Measurements from ENCODE around the gene SH3BP2.

SH3BP2 gene

GRCh38 chr4:2819244-2820215 is 26.6 kb downstream of the SH3BP2 start:
- DNase-seq (ENCODE audit: low spot score) = no peak

GRCh38 chr4:2820216-2820982 is 27.5 kb downstream of the SH3BP2 start:
- DNase-seq (ENCODE audit: low spot score) = no peak

- no peak for DNase-seq (ENCODE audit: low spot score)
These were observed 29.8 kb downstream of the SH3BP2 start for GRCh38 chr4:2822461-2823300.

DNA sequence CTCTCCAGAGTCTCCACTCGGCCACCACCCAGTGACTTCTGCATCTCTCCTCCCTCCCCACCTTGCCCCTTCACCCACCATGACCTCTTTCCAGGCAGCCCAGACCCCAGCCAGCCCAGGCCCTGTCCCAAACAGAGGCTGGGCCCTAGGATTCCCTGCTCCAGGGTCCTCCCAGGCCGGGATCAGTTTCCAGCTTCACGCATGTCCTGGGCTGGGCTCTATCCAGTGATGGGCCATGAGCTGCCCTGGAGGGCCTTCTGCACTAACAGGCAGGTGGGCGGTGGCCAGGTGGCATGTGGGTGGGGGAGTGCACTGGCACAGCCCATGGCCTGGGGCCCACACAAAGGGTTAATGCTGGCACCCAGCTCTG is 30.4 kb downstream of the SH3BP2 start:
- DNase-seq (ENCODE audit: low spot score) = no peak

GRCh38 chr4:2823671-2824328 is 30.9 kb downstream of the SH3BP2 start:
- DNase-seq (ENCODE audit: low spot score) = no peak

DNA sequence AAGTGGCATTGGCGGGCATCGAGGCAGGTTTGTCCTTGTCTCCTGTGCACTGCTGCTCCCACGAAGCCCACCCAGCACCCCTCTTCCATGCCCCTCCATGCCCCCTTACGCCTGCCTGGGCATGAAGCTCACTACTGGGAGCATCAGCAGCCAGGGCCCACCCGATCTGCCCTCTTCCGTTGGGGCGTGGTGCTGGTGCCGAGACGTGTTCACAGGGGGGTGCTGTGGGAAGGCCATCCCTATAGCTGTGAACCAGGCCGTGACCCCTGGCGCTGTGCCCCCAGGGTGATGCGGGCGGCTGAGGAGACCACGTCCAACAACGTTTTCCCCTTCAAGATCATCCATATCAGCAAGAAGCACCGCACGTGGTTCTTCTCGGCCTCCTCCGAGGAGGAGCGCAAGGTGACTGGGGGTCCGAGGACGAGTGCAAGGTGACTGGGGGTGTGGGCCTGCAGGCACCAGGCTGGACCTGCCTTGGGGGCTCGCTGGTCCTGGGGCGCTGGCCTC is 31.5 kb downstream of the SH3BP2 start:
- no peak for DNase-seq (ENCODE audit: low spot score)

DNA sequence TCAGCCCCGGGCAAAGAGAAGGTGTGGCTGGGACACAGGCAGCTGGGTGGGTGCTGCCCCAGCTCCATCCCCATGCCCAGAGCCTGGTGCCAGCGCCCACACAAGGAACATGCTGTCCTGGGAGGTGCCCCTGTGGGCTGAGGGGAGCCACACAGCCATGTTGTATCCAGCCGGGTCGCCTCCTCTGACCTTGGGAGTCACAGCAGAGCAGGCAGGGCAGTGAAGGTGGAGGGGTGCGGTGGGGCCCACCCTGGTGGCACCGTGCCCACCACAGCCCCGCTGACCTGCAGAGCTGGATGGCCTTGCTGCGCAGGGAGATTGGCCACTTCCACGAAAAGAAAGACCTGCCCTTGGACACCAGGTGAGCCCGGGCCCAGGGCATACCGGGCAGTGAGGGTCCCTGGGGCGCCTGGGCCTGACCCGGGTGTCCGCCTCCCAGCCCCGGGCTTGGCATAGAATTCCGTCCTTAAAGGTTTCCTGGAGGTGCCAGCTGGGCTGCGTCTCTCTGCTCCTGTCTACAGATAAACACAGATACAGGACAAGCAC is 32.0 kb downstream of the SH3BP2 start:
- no peak for DNase-seq (ENCODE audit: low spot score)

DNA sequence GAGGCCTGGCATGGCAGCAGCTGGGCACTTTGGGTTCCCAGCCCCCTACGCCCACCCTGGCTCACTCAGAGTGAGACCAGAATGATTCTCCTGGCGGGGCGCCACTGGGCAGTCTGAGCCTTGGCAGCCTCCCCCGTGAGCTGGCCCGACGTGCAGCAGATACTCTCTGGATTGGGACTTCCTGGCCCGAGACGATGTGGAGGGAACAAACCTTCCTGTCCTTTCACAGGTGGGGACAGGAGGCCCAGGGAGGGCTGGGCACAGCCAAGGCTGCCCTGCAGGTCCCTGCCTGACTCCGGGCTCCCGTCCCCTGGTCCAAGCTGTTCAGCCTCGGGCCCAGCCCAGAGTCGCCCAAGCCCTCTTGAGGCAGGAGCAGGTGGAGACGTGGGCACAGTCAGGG is 32.9 kb downstream of the SH3BP2 start:
- no peak for DNase-seq (ENCODE audit: low spot score)

GRCh38 chr4:2827071-2827873 is 34.4 kb downstream of the SH3BP2 start:
- DNase-seq (ENCODE audit: low spot score) = no peak

DNA sequence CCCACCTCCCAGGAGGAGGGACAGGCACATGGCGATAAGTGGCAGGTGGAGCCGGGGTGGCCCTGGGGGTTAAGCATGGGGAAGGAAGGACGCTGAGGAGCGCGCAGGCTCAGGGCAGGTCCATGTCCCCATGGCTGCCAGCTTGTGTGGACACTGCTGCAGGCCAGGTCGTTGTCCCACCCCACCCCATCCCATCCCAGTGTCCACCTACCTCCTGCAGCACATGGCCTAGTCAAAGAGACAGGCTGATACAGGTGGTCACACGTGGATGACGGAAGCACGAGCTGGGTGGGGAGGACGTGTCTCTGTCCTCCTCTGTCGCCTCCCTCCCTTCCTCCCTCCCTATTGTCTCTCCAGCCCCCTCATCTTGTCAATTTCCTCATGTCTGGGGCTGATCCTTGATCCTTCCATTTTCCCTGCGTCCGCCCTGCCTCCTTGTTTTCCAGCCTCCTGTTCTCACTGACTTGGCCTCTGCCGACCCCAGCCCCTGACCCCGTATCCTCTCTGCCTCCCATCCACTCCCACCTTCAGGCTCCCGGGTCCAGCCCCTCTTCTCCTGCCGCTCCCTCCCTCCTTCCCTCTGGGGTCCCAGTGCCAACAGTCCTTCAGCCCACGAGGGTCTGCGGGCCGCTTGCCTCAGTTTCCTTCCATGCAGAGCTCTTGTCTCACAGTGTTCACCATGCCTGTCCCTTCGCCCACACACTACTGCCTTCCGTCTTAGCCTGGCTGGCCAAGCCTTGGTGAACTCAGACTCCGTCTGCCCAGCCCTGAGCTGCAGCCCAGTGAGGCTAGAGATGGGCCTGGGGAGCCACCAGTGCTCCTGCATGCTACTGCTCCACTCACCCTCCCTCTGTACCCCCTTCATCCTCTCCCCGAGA is 35.2 kb downstream of the SH3BP2 start:
- no peak for DNase-seq (ENCODE audit: low spot score)

DNA sequence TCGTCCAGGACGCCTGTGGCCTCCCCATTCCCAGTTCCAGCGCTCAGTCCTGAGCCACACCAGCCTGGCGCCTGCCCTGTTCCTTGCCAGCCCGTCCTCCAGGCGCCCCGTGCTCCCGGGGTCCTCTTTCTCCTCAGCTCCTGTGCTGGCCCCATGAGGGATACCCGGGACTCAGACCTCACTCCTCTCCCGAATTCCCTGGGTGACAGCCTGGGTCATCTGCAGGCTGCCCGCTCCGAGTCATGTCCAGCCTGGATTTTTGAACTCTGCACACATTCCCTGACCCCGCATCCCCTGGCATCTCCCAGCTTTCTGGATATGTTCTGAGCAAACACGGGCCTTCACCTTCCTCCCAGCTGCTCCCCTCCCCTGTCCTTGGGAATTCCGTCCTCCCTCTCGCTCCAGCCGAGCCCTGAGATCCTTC is 35.9 kb downstream of the SH3BP2 start:
- no peak for DNase-seq (ENCODE audit: low spot score)

DNA sequence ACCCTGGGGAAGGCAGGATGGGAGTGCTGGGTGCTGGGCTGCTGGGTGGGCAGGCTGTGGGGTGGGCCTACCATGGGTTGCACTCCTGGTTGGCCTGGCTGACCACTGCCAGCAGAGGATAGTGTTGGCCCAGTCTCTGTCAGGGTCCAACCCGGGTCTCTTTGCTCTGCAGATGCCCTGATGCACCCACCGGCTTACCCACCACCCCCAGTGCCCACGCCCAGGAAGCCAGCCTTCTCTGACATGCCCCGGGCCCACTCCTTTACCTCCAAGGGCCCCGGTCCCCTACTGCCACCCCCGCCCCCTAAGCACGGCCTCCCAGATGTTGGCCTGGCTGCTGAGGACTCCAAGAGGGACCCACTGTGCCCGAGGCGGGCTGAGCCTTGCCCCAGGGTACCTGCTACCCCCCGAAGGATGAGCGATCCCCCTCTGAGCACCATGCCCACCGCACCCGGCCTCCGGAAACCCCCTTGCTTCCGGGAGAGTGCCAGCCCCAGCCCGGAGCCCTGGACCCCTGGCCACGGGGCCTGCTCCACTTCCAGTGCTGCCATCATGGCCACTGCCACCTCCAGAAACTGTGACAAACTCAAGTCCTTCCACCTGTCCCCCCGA is 36.5 kb downstream of the SH3BP2 start:
- DNase-seq (ENCODE audit: low spot score) = no peak

DNA sequence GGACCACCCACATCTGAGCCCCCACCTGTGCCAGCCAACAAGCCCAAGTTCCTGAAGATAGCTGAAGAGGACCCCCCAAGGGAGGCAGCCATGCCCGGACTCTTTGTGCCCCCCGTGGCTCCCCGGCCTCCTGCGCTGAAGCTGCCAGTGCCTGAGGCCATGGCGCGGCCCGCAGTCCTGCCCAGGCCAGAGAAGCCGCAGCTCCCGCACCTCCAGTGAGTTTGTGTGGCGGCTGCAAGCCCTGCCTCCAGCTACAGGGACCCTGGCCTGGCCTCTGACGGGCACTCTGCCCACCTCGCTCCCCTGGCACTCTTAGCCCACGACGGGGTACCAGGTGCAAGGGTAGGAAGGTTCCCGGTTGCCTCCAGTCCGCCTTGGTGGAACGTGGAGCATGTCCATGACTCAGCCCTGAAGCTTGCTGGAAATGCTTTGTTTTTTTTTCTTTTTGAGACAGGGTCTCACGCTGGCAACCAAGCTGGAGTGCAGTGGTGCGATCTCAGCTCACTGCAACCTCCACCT is 37.1 kb downstream of the SH3BP2 start:
- no peak for DNase-seq (ENCODE audit: low spot score)

DNA sequence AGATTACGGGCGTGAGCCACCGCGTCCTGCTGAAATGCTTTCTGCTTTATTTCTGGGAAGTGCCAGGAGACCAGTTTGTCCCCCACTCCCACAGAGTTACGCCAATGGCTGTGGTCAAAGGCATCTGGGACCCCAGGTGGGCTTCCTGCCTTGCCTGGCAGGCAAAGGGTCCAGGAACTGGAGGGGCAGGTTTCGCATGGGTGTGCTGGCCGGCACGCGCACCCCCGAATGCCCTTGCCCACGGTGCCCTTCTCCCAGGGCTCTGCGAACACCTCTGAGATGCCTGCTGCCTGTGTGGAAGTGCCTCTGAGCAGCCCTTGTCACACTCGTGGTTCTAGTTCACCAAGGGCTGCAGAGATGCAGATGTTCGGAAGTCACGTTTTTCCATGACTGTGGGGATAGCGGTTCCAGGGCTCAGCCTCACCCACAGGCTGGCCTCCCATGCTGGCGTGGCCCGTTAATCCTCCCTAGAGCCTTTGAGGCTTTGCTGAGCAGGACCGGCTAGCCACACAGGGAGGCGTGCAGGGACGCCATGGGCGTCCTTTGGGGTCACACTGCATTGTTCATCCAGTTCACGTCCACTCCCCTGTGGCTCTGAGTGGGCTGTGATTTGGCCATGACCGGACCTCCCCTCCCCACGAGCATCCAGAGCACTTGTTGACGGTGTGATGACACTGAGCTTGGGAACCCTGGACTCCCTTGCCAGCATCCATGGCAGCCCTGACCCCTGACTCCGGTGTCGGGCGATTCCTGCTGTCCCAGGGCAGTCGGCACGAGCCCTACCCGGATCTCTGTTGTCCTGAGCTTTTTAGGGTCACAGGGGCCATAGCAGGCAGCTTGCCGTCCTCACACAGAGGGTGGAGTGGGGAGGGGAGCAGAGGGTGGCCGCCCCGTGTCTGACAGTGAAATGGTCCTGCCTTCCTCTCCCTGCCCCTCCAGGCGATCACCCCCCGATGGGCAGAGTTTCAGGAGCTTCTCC is 38.0 kb downstream of the SH3BP2 start:
- DNase-seq (ENCODE audit: low spot score) = no peak

- DNase-seq (ENCODE audit: low spot score) = no peak
These were observed 38.9 kb downstream of the SH3BP2 start for GRCh38 chr4:2831611-2832308.

- DNase-seq (ENCODE audit: low spot score) = peak; percentile 5
These were observed 39.6 kb downstream of the SH3BP2 start for GRCh38 chr4:2832309-2832980.
